ENCODE results near the gene CUX1.
"Not testable (repeated sequence)": the region's sequence is repeated elsewhere in the genome, so short reads cannot be mapped to it uniquely, and the experiment has no call there.

Gene CUX1

DNA sequence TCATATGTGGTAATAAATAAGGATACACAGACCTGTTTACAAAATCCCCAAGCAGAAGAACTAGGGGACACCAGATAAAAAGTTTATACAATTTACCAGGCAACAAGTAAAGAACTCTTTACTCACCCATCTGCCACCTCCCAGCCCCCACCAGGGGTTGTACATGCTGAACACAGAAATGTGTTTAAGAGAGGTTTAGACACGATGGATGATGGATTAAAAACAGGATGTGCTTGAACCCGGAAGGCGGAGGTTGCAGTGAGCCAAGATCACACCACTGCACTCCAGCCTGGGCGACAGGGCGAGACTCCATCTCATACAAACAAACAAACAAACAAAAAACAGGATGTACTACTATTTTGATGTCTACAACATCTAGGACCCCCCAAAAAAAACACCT lies 511.4 kb downstream of the CUX1 start:
- DNase-seq (ENCODE audit: low read depth, low spot score), result not testable (repeated sequence)

DNA sequence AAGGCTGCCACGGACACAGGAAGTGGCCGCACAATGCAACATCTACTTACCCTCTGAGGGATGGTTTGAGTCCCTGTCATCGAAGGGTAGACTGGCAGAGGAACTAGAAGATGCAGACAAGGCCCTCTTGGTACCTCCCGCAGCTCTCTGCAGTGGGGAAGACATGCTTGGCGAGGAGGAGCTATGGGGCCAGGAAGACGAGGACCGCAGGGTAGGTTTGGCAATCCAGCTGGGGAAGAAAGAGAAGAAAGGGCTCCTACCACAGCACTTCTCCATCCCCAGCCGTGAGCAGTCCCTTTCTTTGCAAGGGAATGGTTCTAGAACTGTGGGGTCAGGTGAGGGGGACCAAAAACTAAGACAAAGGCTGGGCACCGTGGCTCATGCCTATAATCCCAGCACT lies 511.9 kb downstream of the CUX1 start:
- not testable (repeated sequence) for DNase-seq (ENCODE audit: low read depth, low spot score)

- not testable (repeated sequence) for DNase-seq (ENCODE audit: low read depth, low spot score)
These were observed 513.4 kb downstream of the CUX1 start for GRCh38 chr7:102330666-102331460.

Measured in activated CD4-positive, CD25-positive, alpha-beta regulatory T cell treated with anti-CD3 and anti-CD28 coated beads, Interleukin-2, amount 50 U/mL, for 16 hours (primary cell).